ENCODE data around the gene MTRR. TPM values are rescaled to one million over a fixed set of nuclear protein-coding genes. Genes with fewer than 3 reads are reported as not detected.

Gene MTRR
- total RNA-seq, 2 donors from 2014 or later, result 34.5 to 64.6 TPM

- no peaks in the 10 kb centered on the region for H3K4me1 ChIP-seq (replicated peaks)
- DNase-seq (ENCODE audit: low spot score), result no peak
- H3K4me3 ChIP-seq, result no peak overlapping the region
- H3K9me3 ChIP-seq, result no peaks in the 10 kb centered on the region
- intact Hi-C loops (cut with DNase I), result no loop called here
- TF ChIP-seq POLR2AphosphoS5 (IDR thresholded peaks at IDR 0.05), result no peak
- TF ChIP-seq POLR2A (IDR thresholded peaks at IDR 0.05), result no peak
- TF ChIP-seq, protein P1, sequence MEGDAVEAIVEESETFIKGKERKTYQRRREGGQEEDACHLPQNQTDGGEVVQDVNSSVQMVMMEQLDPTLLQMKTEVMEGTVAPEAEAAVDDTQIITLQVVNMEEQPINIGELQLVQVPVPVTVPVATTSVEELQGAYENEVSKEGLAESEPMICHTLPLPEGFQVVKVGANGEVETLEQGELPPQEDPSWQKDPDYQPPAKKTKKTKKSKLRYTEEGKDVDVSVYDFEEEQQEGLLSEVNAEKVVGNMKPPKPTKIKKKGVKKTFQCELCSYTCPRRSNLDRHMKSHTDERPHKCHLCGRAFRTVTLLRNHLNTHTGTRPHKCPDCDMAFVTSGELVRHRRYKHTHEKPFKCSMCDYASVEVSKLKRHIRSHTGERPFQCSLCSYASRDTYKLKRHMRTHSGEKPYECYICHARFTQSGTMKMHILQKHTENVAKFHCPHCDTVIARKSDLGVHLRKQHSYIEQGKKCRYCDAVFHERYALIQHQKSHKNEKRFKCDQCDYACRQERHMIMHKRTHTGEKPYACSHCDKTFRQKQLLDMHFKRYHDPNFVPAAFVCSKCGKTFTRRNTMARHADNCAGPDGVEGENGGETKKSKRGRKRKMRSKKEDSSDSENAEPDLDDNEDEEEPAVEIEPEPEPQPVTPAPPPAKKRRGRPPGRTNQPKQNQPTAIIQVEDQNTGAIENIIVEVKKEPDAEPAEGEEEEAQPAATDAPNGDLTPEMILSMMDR (IDR thresholded peaks at IDR 0.05), result no peak
- H3K27me3 ChIP-seq (replicated peaks; ENCODE audit: insufficient read depth), result no peaks in the 10 kb centered on the region
- no peak overlapping the region for H3K27ac ChIP-seq
- H3K36me3 ChIP-seq, result no peaks in the 10 kb centered on the region
Observed at GRCh38 chr5:7844901-7845300, 24.0 kb upstream of the MTRR start.

- no peaks in the 10 kb centered on the region for H3K36me3 ChIP-seq
- no peaks in the 10 kb centered on the region for H3K27me3 ChIP-seq (replicated peaks; ENCODE audit: insufficient read depth)
- WGBS, result 68% methylated on average over 7 of the region's 7 CpGs
- no peaks in the 10 kb centered on the region for H3K4me1 ChIP-seq (replicated peaks)
- intact Hi-C loops (cut with DNase I), result no loop called here
- TF ChIP-seq, protein P1 (IDR thresholded peaks at IDR 0.05), result no peak
- TF ChIP-seq POLR2AphosphoS5 (IDR thresholded peaks at IDR 0.05) (no peak), POLR2A (IDR thresholded peaks at IDR 0.05) (no peak)
- H3K9me3 ChIP-seq, result no peaks in the 10 kb centered on the region
- H3K27ac ChIP-seq, result no peak overlapping the region
- DNase-seq (ENCODE audit: low spot score), result no peak
- no peak overlapping the region for H3K4me3 ChIP-seq
Observed at GRCh38 chr5:7845557-7845956, 23.4 kb upstream of the MTRR start.

DNA sequence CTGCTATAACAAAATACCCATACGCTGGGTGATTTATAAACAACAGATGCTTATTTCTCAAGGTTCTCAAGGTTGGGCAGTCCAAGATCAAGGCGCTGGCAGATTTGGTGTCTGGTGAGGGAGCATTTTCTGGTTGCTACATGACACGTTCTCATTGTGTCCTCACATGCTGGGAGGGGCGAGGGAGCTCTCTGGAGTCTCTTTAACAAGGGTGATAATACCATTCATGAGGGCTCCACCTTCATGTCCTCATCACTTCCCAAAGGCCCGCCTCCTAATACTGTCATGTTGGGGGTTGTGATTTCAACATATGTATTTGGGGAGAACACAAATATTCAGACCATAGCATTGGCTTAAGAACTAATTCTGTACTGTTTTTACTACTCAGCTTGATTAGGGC lies 22.6 kb upstream of the MTRR start:
- no peaks in the 10 kb centered on the region for H3K36me3 ChIP-seq
- intact Hi-C loops (cut with DNase I), result no loop called here
- H3K27me3 ChIP-seq (replicated peaks; ENCODE audit: insufficient read depth), result no peaks in the 10 kb centered on the region
- H3K27ac ChIP-seq, result no peak overlapping the region
- 94% methylated on average over 5 of the region's 5 CpGs for WGBS
- no peak for DNase-seq (ENCODE audit: low spot score)
- TF ChIP-seq POLR2A (IDR thresholded peaks at IDR 0.05) (no peak), POLR2AphosphoS5 (IDR thresholded peaks at IDR 0.05) (no peak)
- TF ChIP-seq, protein P1 (IDR thresholded peaks at IDR 0.05), result no peak
- H3K9me3 ChIP-seq, result no peaks in the 10 kb centered on the region
- H3K4me3 ChIP-seq, result no peak overlapping the region
- no peaks in the 10 kb centered on the region for H3K4me1 ChIP-seq (replicated peaks)

DNA sequence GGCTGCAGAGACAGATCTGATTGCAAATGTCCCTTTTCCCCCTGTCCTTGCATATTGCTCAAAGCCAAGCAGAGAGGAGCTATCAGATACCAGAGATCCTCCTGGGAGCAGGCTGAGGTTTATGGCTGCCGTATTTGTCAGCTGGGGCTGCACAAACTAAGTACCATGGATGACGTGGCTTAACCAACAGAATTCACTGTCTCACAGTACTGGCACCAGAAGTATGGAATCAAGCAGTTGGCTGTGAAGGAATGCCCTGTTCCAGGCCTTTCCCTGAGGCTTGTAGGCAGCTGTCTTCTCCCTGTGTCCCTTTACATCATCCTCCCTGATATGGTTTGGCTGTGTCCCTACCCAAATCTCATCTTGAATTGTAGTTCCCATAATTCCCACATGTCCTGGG lies 20.7 kb upstream of the MTRR start:
- no peaks in the 10 kb centered on the region for H3K36me3 ChIP-seq
- H3K27me3 ChIP-seq (replicated peaks; ENCODE audit: insufficient read depth), result no peaks in the 10 kb centered on the region
- WGBS, result 83% methylated on average over 2 of the region's 2 CpGs
- DNase-seq (ENCODE audit: low spot score), result no peak
- no peak for TF ChIP-seq POLR2AphosphoS5 (IDR thresholded peaks at IDR 0.05)
- TF ChIP-seq, protein P1 (IDR thresholded peaks at IDR 0.05), result no peak
- no peak for TF ChIP-seq POLR2A (IDR thresholded peaks at IDR 0.05)
- no peak overlapping the region for H3K27ac ChIP-seq
- intact Hi-C loops (cut with DNase I), result no loop called here
- no peak overlapping the region for H3K4me3 ChIP-seq
- no peaks in the 10 kb centered on the region for H3K9me3 ChIP-seq
- H3K4me1 ChIP-seq (replicated peaks), result no peaks in the 10 kb centered on the region

- 1% methylated on average over 29 of the region's 44 CpGs for WGBS
- peak overlapping the region; percentile 37 to 61 for H3K4me3 ChIP-seq
- intact Hi-C loops (cut with DNase I), result loop anchor here (10.0 kb wide), 1 partner anchor 1085 kb away; no protein-coding TSS in a partner anchor
- TF ChIP-seq, protein P1 (IDR thresholded peaks at IDR 0.05), result peak in 2 of 4 experiments; percentile 18 to 26
- TF ChIP-seq POLR2AphosphoS5 (IDR thresholded peaks at IDR 0.05), result no peak
- TF ChIP-seq POLR2A (IDR thresholded peaks at IDR 0.05), result no peak
- no peaks in the 10 kb centered on the region for H3K4me1 ChIP-seq (replicated peaks)
- H3K9me3 ChIP-seq, result no peaks in the 10 kb centered on the region
- H3K27ac ChIP-seq, result peak overlapping the region; percentile 41 to 44
- H3K27me3 ChIP-seq (replicated peaks; ENCODE audit: insufficient read depth), result no peaks in the 10 kb centered on the region
- DNase-seq (ENCODE audit: low spot score), result peak; percentile 44
- no peaks in the 10 kb centered on the region for H3K36me3 ChIP-seq
Observed at GRCh38 chr5:7849681-7850394, 19.1 kb upstream of the MTRR start.

All from prostate gland (tissue), 2 donors.